HG03378 (cell line): ENCODE results near the gene DRG2.

Source experiments
- ATAC-seq: cut with Tn5 transposase; IDR thresholded peaks from one replicate; pipeline ENCODE4 v1.9.1; 2021; ENCODE audit warnings: mild to moderate bottlenecking, moderate library complexity; ENCODE audit not compliant: unreplicated experiment

Gene DRG2

DNA sequence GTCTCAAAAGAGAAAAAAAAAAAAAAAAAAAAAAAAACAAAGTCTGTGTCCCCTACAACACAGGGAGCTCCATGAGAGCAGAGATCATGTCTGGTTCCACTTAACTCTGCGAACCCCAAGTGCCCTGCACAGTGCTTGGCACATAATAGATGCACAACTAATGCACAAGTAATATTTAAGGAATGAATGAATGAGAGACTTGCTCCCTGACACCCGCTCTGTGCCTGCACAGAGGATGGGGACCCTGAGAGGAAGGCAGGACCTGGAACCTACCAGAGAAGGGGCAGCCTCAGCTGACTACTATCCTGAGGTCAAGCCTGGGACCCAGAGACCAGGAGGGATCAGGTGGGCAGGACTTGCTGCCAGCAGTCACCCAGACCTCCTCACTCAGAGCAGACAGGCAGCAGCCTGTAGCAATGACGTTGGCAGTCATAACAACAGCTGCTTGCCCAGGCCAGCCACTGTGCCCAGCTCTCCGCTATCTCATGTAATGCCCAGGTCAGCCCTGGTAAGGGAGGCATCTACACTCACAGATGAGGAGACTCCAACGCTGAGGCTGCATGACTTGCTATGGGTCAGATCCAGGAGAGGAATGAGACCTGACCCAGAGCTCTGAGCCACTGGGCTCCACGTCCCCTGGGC lies 23.7 kb downstream of the DRG2 start:
- no peak for ATAC-seq

DNA sequence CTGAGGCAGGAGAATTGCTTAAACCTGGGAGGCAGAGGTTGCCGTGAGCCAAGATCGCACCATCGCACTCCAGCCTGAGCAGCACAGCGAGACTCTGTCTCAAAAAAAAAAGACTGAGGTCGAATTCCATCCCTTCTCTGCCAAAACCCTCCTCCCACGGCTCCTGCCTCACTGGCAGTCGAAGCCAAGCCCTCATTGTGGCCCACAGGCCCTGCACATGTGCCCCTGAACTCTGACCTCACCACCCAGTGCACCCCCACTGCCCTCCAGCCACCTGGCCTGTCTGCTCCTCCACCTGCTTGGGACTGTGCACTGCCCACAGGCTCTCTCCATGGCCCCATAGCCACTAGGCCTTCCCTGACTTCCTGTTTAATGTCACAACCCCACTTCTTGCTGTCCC lies 27.8 kb downstream of the DRG2 start:
- ATAC-seq = no peak

DNA sequence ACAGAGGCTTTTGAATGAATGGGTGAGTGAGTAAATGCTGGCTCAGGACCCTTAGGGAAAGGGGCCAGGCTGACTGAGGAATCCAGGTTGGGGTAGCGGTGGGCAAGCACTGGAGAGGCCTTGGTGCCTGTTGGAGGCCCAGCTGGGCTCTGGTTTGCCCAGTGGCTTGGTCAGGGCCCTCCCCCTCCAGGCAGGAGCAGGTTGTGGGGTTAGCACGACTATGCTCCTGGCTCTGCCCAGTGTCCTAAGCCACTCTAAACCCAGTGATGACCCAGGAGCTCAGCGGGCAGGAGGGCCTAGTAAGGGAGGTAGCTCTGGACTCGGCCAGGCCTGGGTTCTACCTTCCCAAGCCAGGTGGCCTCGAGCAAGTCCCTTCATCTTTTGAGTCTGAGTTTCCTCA lies 28.3 kb downstream of the DRG2 start:
- ATAC-seq = no peak

DNA sequence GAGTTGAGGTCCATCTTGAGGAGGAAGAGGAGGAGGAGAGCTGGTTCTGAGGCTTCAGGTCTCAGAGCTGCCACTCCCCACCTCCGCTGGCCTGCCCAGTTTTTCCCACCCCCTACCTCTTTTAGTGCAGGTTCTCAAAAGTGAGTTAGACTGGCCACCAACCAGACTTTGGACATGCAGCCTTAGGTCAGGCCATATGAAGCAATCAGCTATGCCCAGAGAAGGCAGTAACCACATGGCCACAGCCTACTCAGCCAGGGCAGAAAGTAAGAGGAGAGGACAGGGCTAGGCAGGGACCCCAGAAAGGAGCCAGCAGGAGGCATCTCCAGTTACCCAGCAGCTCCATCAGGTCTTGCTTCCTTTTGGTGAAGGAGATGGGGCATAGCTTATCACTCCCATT lies 29.8 kb downstream of the DRG2 start:
- ATAC-seq = no peak

DNA sequence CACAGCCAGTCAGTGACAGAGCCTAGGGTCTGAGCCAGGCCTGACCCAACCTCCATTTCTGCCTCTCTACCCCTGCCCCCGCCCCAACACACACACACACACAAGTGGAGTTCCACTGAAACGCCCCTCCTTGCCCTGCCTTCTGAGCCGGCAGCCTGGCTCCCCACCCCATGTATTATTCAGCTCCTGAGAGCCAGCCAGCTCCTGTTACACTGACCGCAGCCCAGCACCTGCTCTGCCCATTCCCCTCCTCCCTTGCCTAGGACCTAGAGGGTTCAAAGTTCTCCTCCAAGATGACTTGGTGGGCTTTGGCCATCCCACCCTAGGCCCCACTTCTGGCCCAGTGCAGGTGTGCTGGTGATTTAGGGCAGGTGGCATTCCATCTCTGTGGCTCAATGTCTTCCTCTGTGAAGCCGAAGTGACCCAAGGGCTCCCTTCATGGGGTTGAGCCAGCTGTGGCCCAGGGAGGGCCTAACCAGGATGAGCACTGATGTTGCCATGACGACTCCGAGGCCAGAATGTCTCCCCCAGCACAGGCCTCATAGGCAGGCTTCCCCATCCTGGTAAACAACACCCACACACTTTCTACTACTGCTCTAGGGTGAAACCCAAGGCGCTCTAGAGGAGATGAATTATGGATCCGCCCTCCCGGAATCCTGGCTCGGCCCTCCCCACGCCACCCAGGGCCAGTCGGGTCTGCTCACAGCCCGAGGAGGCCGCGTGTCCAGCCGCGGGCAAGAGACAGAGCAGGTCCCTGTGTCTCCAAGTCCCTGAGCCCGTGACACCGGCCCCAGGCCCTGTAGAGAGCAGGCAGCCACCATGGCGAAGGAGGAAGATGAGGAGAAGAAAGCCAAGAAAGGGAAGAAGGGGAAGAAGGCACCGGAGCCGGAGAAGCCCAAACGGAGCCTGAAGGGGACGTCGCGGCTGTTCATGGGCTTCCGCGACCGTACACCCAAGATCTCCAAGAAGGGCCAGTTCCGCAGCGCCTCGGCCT lies 30.5 kb downstream of the DRG2 start:
- ATAC-seq = no peak

DNA sequence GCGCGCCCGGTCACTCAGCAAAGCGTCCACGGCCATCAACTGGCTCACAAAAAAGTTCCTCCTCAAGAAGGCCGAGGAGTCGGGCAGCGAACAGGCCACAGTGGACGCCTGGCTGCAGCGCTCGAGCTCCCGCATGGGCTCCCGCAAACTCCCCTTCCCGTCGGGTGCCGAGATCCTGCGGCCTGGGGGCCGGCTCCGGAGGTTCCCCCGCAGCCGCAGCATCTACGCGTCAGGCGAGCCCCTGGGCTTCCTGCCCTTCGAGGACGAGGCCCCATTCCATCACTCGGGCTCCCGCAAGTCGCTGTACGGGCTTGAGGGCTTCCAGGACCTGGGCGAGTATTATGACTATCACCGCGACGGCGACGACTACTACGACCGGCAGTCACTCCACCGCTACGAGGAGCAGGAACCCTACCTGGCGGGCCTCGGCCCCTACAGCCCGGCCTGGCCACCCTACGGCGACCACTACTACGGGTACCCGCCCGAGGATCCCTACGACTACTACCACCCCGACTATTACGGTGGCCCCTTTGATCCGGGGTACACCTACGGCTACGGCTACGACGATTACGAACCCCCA lies 31.5 kb downstream of the DRG2 start:
- ATAC-seq = no peak

DNA sequence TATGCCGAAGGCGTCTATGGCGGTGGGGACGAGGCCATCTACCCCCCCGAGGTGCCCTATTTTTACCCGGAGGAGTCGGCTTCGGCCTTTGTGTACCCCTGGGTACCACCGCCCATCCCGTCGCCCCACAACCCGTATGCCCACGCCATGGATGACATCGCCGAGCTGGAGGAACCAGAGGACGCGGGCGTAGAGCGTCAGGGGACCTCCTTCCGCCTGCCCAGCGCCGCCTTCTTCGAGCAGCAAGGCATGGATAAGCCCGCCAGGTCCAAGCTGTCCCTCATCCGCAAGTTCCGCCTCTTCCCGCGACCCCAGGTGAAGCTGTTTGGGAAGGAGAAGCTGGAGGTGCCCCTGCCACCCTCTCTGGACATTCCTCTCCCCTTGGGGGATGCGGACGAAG lies 32.2 kb downstream of the DRG2 start:
- ATAC-seq = no peak

DNA sequence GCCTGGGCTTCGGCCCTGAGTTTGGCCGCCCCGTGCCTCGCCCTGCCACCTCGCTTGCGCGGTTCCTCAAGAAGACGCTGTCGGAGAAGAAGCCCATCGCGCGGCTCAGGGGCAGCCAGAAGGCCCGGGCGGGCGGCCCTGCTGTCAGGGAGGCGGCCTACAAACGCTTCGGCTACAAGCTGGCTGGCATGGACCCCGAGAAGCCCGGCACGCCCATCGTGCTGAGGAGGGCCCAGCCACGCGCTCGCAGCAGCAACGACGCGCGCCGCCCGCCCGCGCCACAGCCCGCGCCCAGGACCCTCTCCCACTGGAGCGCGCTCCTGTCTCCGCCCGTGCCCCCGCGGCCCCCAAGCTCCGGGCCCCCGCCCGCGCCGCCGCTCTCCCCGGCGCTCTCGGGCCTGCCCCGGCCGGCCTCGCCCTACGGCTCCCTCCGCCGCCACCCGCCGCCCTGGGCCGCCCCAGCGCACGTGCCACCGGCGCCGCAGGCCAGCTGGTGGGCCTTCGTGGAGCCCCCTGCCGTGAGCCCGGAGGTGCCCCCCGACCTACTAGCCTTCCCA lies 32.8 kb downstream of the DRG2 start:
- no peak for ATAC-seq

DNA sequence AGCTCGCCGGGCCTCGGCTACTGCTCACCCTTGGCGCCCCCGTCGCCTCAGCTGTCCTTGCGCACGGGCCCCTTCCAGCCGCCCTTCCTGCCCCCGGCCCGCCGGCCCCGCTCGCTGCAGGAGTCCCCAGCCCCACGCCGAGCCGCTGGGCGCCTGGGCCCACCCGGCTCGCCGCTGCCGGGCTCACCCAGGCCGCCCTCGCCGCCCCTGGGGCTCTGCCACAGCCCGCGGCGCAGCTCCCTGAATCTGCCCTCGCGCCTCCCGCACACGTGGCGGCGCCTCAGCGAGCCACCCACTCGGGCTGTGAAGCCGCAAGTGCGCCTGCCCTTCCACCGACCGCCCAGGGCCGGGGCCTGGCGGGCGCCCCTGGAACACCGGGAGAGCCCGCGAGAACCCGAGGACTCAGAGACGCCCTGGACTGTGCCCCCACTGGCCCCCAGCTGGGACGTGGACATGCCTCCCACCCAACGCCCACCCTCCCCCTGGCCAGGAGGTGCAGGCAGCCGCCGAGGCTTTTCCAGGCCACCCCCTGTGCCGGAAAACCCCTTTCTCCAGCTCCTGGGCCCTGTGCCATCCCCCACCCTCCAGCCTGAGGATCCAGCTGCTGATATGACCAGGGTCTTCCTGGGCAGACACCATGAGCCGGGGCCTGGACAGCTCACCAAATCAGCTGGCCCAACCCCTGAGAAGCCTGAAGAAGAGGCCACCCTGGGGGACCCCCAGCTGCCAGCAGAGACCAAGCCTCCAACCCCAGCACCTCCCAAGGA lies 33.6 kb downstream of the DRG2 start:
- no peak for ATAC-seq

DNA sequence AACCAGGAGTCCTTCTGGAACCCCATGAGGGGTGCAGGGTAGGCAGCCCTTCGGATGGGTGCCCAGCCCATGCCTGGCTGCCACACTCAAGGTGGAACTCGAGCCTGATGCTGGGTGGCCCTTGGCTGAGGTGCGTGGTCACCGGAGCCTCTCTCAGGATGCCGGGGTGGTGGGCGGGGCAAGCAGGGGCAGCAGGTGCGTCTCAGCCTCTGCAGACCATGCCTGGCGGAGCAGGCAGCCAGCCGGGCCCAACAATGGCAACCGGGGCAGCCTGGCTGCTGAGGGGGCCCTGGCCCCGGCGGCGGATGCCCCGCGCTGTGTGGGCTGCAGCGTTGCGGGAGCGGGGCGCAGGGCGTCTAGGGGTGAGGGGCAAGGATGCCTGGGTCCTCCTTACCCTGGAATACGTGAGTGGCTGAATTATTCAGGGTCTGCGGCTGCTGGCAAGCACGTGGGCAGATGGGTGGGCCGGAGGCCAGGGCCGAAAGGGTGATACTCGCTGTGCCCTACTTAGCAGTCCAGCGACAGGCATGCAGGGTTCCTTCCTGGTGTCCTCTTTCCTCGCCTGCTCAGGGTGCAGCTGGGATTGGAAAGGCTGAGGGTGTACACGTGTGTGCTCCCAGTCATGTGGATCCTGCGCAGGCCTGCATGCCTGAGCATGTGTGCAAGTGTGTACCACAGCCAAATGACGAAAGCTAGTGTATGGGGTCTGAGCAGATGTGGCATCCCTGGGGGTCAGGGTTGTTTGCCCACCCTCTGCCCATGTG lies 35.4 kb downstream of the DRG2 start:
- no peak for ATAC-seq

DNA sequence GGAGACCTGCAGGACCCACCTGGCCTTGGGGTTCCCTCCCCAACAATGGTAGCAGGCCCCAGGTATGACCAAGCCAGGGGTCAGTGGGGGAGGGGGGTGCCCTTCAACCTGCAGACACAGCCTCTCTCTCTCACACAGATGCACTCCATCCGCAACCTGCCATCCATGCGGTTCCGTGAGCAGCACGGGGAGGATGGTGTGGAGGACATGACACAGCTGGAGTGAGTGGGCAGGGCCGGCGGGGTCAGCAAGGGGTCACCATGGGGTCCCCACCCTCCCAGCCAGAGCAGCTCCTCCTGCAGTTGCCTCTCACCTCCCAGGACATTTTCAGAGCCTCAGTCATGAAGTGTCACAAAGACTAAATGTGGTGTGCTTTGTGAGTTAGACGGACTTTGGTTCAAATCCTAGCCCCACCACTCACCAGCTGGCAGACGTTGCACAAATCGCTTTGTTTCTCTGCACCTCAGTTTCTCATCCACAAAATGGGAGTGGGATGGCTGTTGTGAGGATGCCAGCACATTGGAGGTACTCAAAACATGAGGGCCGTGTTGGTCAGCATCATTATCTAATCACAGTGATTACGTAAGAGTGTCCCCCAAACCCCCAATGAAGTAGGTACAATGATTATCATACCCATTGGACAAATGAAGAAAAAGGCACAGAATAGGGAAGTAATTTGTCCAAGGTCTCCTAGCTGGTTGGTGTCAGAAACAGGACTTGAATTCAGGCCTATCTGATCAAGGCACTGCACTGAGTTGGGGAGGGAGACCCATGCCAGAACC lies 36.8 kb downstream of the DRG2 start:
- no peak for ATAC-seq

DNA sequence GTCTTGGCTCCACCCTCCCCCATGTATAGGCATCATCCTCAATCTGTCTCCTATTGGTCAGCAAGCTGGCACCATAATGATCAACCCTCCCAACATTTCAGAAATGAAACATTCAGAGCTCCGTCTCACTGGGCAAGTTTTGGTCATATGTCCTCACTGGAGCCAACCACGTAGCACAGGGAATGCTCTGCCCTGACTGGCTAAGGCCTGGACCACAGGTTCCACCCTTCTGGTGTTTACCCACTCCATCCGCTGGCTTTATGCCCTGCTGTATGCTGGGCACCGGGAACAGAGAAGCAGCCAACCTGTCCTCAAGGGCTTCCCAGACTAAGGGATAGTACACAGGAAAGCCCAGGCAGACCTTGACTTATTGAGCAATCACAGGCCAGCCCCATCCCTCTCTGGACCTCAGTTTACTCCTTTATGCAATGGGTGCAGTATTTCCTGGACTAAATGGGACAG lies 41.3 kb downstream of the DRG2 start:
- no peak for ATAC-seq

DNA sequence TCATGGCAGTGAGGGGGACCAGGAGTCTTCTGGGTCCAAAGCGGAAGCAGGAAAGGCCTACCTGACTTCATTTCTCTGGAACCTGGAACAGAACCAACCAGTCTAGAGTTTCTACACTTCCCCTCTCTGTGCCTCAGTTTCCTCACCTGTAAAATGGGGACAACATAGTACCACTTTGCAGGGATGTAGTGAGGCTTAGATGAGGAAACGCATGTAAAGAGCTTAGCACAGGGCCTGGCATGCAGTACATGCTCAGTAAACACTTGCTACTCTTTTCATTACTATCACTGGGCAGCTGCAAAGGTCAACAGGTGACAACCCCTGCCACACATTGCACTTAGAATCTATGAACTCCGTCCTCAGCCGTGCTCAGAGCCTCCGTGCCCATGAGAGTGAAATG lies 45.0 kb downstream of the DRG2 start:
- no peak for ATAC-seq

DNA sequence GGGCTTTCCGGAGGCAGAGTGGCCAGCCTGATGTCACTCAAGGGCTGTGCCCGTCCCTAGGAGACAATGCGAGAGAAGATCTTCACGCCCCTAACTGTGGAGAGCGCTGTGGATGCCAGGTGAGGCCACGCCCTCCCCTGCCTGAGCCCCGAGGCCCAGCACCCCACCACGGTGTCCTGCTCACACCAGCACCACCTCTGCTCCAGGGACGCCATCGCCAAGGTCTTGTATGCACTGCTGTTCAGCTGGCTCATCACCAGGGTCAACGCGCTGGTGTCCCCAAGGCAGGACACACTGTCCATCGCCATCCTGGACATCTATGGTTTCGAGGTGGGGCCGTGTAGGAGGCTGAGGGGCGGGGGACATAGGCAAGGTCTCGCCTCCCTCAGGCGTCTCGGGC lies 48.6 kb downstream of the DRG2 start:
- ATAC-seq = no peak

DNA sequence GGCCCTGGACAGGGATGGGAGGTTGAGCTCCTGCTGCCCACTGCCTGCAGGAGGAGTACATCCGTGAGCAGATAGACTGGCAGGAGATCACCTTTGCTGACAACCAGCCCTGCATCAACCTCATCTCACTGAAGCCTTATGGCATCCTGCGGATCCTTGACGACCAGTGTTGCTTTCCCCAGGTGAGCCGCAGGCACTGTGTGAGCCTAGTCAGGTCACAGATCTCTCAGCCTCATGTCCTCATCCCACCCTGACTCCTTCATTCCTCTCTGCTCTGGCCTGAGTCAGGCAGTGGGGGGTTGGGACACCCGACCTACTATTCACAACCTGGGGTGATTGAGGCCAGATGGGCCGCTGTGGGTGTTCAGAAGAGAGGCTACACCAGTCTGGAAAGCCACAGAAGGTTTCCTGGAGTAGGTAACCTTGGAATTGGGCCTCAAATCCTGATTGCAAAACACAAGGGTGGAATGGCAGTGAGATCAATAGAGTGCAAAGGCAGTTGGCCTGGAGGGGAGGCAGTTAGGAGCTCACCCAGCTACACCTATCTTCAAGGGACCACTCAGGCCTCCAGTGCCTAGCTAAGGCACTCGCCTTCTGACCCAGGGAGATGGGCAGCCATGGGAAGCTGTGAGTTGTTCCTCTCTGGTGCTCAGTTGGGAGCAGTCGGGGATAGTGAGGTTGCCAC lies 50.5 kb downstream of the DRG2 start:
- no peak for ATAC-seq

DNA sequence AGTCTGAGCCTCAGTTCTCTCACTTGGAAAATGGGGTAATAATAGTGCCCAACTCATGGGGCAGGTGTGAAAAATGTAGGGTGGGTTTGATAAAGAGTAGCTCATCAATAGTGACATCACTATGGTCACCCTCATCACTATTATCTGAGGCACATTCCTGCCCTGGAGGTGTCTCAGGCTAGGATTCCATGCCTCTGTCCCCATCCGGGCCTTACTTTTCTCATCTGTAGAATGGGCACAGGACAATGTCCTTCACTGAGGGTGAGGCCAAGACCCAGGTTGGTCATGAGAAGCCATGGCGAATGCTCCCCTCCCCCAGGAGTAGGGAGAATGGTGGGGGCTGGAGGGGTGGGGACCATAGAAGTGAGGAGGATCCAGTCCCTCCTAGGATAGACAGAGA lies 51.3 kb downstream of the DRG2 start:
- no peak for ATAC-seq

DNA sequence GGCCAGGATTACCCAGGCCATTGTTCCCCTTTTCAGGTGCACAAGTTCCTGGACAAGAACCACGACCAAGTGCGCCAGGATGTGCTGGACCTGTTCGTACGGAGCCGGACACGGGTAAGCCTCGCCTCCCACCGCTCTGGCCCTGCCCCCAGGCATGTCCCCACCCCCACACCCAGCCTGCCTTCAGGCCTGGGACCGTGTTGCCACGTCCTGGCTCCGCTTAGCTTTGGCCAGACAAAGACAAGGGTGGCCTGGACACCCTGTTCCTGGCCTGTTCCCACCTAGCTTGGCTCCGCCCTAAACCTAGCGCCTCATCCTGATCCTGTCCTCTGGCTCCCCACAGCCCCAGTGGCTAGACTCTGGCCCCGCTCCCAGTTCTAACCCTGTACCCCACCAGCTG lies 51.8 kb downstream of the DRG2 start:
- no peak for ATAC-seq

DNA sequence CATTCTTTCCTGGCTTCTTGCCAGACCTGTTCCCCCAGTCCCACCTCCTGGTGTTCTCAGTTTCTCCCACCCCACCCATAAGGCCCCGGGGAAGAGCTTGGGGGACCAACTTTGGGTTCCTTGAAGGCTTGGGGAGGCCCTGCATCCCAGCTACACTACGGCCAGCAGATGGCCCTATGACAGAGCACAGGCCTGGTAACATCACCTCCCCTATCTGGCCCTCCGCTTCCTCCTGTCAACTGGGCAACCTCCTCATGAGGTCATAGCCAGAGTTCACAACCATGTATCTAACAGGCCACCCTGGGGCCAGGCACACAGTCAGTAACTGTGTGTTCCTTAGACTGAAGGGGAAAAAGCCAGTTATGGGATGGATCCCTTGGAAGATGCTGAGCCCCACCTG lies 52.2 kb downstream of the DRG2 start:
- ATAC-seq = no peak

DNA sequence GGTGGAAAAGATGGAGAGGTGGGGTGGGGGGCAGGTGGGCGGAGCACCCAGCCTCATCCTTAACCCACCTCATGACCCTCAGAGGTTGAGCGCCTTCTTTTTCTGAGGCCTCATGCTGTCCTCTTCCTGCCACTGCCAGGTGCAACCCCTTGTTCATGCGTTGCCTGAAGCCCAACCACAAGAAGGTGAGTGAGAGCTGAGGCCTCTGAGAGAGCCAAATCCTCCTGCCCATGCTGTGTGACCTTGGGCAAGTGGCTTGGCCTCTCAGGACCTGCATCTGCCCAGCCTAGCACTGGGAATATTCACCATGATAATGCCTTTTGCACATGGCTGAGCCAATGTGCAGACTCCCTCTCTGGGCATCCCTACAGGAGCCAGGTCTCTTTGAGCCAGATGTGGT lies 52.9 kb downstream of the DRG2 start:
- ATAC-seq = no peak
